GM18502 (cell line): ENCODE data around the gene CSNK1A1L.
"Not testable (repeated sequence)": the region's sequence is repeated elsewhere in the genome, so short reads cannot be mapped to it uniquely, and the experiment has no call there.

Experiments used
- ATAC-seq: cut with Tn5 transposase; IDR thresholded peaks from one replicate; pipeline ENCODE4 v1.9.1; 2021; ENCODE audit warnings: mild to moderate bottlenecking; ENCODE audit not compliant: unreplicated experiment, poor library complexity

Gene CSNK1A1L

GRCh38 chr13:37065890-37066526 is 39.5 kb downstream of the CSNK1A1L start:
- ATAC-seq, result no peak

GRCh38 chr13:37059848-37060192 is 45.6 kb downstream of the CSNK1A1L start:
- ATAC-seq, result peak; percentile 33

GRCh38 chr13:37058910-37059847 is 46.3 kb downstream of the CSNK1A1L start, which contains the start of gene SUPT20H:
Gene SUPT20H, minus strand, starts transcription at chr13:37059688. Its CDS starts 8,198 bp downstream, at chr13:37051490.
- ATAC-seq, result peak; percentile 97

GRCh38 chr13:37056228-37056627 is 49.2 kb downstream of the CSNK1A1L start:
- not testable (repeated sequence) for ATAC-seq
